Measurements from ENCODE around the gene SUPT20H. TPM values are rescaled to one million over a fixed set of nuclear protein-coding genes. Genes with fewer than 3 reads are reported as not detected.

The SUPT20H gene
- total RNA-seq, 1 donor from 2014 or later, result 100.0 TPM

DNA sequence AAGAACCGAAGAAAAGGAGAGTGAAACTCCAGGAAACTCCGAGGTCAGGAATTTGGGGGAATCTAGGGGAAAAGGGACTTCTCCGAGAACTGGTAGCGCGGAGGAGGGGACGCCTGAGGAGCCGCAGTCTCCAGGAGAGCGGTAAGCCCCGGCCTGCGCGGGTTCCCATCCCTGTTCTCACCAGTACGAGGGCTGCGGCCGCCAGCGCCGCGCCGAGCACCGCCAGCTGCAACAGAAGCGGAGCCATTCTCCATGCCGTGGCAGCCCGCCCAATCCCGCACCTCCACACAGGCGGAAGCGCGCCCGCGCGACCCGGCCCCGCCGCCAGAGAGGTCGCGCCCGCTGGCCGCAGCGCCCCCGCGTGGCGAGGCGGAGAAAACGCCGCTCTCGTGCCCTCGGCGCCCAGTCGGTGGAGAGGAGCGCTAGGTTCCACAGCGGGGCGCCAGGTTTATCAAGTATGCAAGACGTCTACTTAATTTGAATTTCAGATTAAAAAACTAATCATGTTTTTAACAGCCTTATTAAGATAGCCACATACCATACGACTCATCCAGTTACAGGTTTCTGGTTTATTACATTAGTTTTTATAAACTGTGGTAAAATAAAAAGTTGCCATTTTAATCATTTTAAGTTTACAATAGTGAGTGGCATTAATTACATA, 60.3 kb downstream of the SUPT20H start, which contains the start of gene ALG5:
Gene ALG5, minus strand, starts transcription at position 287 of the 661 bp plus-strand sequence. Its CDS starts 40 bp downstream, at position 247.
- DNase-seq (ENCODE audit: low spot score), result peak; percentile 90

DNA sequence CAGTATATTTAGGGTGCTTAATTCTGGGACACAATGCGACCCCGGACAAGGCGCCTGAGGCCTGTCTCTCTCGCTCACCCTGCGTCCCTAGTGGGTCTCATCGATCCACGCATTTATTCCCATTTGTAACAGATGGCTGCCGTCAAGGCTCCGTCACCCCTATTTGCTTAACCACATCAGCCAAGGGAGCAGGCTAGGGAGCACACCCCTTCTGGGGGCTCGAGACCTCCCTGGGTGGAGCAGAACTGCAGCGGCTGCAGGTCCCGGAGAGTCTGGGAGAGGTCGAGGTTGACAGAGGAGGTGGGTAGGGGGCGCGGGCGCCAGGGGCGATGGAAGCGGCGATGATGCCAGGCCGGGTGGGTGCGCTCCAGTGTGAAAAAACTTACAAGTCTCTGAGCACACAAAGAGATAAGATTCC, 60.9 kb downstream of the SUPT20H start:
- peak; percentile 46 for DNase-seq (ENCODE audit: low spot score)

- no peak for DNase-seq (ENCODE audit: low spot score)
Measured at GRCh38 chr13:36997716-36998427, 61.6 kb downstream of the SUPT20H start.

GRCh38 chr13:36992362-36992761, 67.1 kb downstream of the SUPT20H start:
- no peak for DNase-seq (ENCODE audit: low spot score)

GRCh38 chr13:36986462-36987240, 72.8 kb downstream of the SUPT20H start:
- no peak for DNase-seq (ENCODE audit: low spot score)

DNA sequence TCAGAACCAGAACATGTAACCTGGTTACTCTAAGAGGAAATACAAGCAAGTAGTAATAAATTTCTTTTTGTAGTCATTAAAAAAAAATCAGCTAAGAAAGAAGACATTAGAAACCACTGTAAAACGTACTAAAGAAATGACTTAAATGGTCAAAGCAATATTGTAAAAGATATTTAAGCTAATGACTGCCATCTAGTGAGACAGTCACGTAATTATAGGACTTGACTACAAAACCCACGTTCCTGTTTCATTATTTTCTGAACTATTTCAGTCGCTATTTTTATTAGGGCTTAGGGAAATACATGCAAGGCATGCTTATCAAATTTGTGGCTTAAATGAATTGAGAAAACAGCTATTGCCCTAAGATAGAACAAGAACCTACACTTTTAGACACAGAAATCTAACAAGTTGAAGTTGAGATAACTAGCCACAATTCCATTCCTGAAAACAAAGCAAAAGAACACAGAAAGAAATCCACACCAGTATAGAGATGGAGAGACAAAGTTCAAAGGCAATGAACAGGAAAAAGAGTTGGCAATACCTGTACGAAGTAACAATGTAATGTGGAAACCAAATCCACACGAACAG, 78.2 kb downstream of the SUPT20H start:
- DNase-seq (ENCODE audit: low spot score), result no peak

DNA sequence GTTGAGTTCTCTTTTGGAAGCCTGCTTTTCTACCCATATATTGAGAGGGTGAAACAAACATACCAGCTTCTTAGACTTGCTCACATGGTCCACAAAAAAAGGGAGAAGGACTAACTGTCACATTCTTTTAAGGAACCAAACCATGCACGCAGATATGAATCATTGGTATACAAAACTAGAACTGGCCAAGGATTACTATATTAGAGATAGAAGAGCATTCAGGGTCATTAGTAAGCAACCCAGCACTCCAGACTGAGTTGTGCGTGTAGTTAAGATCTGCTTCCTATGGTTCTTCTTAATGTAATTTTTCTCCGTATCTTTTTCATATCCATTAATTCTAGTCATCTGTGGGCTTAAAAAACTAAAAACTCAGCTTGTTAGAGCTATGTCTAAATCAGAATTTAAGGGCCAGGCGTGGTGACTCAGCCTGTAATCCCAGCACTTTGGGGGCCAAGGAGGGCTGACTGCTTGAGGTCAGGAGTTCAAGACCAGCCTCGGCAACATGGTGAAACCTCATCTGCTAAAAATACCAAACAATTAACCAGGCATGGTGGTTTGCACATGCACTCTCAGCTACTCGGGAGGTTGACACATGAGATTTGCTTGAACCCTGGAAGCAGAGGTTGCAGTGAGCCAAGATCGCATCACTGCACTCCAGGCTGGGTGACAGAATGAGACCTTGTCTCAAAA, 80.0 kb downstream of the SUPT20H start:
- DNase-seq (ENCODE audit: low spot score), result no peak

GRCh38 chr13:36975172-36975571, 84.3 kb downstream of the SUPT20H start:
- no peak for DNase-seq (ENCODE audit: low spot score)

DNA sequence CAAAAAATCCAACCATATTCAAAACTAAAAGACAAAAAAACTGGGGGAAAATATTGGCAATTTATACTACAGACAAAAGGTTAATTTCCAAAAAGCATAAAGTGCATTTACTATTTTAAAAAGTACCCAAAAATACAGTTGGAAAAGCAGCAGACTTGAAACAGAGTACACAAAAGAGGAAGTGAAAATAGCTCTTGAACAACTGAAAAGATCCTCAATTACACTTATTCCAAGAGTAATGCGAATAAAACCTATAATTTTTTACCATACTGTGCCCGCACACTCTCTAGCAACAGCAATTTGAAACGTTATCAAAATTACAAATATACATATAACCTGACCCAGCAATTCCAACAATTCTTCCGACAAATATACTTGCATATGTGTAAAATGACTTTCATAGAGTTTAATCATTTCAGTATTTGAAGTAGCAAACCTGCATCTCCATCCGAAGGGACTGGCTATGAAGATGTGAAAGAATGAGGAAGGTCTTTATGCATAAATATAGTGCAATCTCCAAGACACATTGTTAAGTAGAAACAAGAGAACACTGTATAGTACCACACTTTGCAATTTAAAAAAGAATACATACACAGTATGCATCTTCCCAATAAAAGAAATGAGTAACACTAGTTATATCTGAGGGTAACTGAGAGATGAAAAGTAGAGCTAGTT, 85.7 kb downstream of the SUPT20H start:
- no peak for DNase-seq (ENCODE audit: low spot score)

DNA sequence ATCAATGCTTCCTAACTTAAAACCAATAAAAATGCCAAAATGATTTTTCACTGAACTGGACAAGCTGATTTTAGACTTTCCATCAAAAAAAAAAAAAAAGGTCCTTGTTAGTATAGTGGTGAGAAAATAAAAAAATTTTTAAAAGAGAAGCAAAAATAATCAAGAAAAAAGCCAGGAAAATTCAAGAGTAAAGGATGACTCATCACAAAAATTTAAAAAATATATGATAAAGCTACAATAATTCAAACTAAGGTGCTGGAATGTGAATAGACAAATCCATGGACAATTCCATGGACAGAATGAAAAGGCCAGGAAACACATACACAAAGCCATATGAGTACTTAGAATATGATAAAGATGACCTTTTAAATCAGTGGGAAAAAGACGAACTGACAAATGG, 86.5 kb downstream of the SUPT20H start:
- DNase-seq (ENCODE audit: low spot score), result no peak

DNA sequence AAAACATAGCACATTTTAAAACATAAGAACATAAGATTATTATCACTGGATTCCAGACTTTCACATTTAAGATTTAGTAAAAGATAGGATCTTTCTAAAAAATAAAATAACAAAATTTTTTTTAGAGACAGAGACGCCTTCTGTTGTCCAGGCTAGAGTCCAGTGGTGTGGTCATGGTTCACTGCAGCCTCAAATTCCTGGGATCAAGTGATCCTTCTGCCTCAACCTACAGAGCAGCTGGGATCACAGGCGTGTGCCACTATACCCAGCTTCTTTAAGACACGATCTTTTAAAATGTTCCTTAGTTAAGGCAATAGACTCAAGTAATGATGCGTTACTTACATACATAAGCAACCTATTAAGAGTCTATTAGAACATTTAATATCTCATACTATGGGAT, 93.1 kb downstream of the SUPT20H start:
- no peak for DNase-seq (ENCODE audit: low spot score)

DNA sequence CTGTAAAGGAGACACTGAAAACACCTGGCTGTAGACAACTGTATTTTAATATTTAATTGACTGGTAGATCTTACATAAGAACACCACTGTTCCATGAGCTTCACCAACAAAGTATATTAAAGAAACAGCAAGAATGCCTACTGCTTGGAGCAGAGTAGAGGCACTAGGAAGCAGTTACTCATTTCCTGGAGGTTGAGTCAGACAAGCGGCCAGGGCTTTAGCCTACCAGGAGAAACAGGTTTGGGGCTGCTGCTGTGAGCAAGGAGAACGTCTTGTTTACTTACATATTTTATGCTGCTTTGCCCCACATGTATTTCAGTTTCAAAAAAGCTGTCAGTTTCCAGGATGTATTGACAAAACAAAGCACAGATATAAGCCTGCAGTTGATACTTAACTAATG, 93.7 kb downstream of the SUPT20H start:
- peak; percentile 65 for DNase-seq (ENCODE audit: low spot score)

- DNase-seq (ENCODE audit: low spot score), result no peak
Measured at GRCh38 chr13:36959456-36960116, 99.9 kb downstream of the SUPT20H start.

Other genes starting within 250 kb of the SUPT20H start
- 8.3 TPM for gene RFXAP, start 240.5 kb downstream of the SUPT20H start, total RNA-seq
- 13.8 TPM for gene SMAD9, start 139.4 kb downstream of the SUPT20H start, total RNA-seq
- 40.7 TPM for gene ALG5, start 60.3 kb downstream of the SUPT20H start, total RNA-seq
- 44.1 TPM for gene EXOSC8, start 58.9 kb downstream of the SUPT20H start, total RNA-seq
- gene CSNK1A1L, start 46.0 kb upstream of the SUPT20H start, total RNA-seq, result not detected